Vagina (tissue), 2 donors: Measurements from ENCODE around the gene ALPK1.

ENCODE experiments used
- CTCF ChIP-seq, 3 experiments: fragments of 450-650 bp in 2 of 3; fragments of 200-600 bp in 1 of 3; sonication (generic) in 1 of 3; IDR thresholded peaks; one replicate each; pipeline ENCODE4 v1.5.1; 2017 to 2019; ENCODE audit warnings: antibody characterized with exemption in 3 of 3, mild to moderate bottlenecking in 2 of 3, moderate library complexity in 2 of 3
- POLR2A ChIP-seq, 2 donors: fragments of 450-650 bp; IDR thresholded peaks; one replicate each; pipeline ENCODE4 v1.6.1; 2017; ENCODE audit warnings: antibody characterized with exemption in 2 of 2, mild to moderate bottlenecking in 2 of 2, moderate library complexity in 2 of 2
- POLR2AphosphoS5 ChIP-seq, 2 donors: sonication (generic); formaldehyde crosslinking; IDR thresholded peaks; one replicate each; pipeline ENCODE4 v1.9.0; 2017; ENCODE audit warnings: antibody characterized with exemption in 2 of 2, mild to moderate bottlenecking in 2 of 2, low read depth in 1 of 2; ENCODE audit not compliant: insufficient read depth in 1 of 2

GRCh38 chr4:112253382-112254000, 43.7 kb upstream of the ALPK1 start:
- no peak for TF ChIP-seq CTCF (IDR thresholded peaks at IDR 0.05)
- TF ChIP-seq POLR2A (IDR thresholded peaks at IDR 0.05), result no peak
- no peak for TF ChIP-seq POLR2AphosphoS5 (IDR thresholded peaks at IDR 0.05; ENCODE audit: insufficient read depth in 1 of 2, low read depth in 1 of 2)
